GM21423 (cell line): ENCODE results near the gene PHGDH.

ENCODE experiments used
- ATAC-seq: cut with Tn5 transposase; IDR thresholded peaks from one replicate; pipeline ENCODE4 v1.9.1; 2021; ENCODE audit warnings: mild to moderate bottlenecking, moderate library complexity; ENCODE audit not compliant: unreplicated experiment

Gene PHGDH

GRCh38 chr1:119711804-119712341, at the start of gene PHGDH:
PHGDH (plus strand) TSS chr1:119711934; CDS start chr1:119712023, 89 bp downstream.
- ATAC-seq = no peak

GRCh38 chr1:119662034-119662437, 49.7 kb upstream of the PHGDH start:
- peak; percentile 65 for ATAC-seq

DNA sequence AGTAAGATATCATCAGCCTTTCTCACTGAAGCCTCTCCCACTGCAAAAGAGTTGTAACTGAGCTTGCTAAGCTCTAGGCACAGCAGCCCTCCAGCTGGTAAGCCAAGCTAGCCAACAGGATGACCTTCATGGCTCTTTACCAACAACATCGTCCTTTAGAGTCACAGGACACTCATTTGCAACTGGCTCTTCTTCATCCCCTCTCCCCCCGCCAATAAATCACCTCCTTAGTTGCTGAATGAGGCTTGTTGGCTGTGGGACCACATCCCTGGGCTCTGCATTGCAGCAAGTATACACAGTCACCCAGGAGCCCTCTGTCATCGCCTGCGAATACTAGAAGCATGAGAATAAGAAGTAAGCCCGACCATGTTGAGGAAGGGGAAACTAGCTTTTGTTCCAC, 47.7 kb upstream of the PHGDH start:
- no peak for ATAC-seq

- no peak for ATAC-seq
These were observed 44.6 kb upstream of the PHGDH start for GRCh38 chr1:119667173-119667572.

GRCh38 chr1:119670898-119671297, 40.8 kb upstream of the PHGDH start:
- no peak for ATAC-seq

DNA sequence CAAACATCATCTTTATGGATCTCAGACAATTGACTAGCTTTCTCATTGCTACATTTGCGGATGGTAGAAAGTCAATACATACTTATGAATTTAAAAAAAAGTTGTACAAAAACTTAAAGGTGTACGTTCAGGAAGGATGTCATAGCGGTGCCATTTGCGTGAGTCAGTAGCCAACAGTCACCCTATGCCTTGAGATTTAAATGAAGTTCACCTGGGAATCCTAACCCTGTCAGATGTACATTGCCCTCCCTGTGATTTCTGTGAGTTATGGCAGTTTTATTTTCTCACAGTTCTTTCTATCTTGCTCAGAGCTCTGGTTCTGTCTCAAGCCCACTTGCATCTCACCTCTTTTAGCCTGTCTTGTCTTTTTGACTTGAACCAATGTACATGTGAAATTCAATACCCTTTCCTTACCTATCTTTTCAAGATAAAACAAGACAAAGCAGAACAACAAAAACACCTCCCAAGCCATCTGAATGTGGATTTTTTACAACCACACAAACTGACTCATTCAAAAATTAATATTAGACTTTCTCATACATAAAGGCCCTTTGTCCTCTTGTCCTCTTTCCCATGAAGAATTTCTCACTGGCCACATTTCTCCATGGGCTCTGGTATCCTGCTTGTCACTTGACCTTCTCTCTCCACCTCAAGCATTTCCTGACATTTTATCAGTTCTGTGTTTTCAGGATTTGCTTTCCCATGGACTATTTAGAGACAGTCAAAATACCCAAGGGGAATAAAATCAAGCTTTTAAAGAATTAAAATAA, 38.4 kb upstream of the PHGDH start:
- ATAC-seq = no peak

DNA sequence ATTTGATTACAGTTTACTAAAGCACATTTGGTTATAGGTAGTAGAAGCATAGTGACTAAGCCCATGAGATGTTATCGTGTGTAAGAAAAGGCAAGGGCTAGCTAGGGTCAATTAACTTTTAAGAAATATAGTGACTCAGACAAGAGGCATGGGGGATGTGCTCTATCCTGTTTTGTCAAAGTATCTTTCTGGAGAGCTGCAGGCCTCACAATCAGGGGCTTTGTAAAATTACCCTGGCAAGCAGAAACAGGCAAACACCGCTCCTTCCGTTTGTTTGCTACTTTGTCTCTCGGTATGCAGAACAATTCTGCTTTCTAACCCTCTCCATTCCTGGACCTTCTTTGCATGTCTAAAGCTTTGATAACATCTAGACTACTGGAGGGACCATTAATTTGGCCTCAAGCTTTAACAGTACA, 37.6 kb upstream of the PHGDH start:
- ATAC-seq = no peak

GRCh38 chr1:119674835-119675289, 36.9 kb upstream of the PHGDH start:
- ATAC-seq = no peak

GRCh38 chr1:119675349-119676345, 36.1 kb upstream of the PHGDH start:
- peak; percentile 60 for ATAC-seq

DNA sequence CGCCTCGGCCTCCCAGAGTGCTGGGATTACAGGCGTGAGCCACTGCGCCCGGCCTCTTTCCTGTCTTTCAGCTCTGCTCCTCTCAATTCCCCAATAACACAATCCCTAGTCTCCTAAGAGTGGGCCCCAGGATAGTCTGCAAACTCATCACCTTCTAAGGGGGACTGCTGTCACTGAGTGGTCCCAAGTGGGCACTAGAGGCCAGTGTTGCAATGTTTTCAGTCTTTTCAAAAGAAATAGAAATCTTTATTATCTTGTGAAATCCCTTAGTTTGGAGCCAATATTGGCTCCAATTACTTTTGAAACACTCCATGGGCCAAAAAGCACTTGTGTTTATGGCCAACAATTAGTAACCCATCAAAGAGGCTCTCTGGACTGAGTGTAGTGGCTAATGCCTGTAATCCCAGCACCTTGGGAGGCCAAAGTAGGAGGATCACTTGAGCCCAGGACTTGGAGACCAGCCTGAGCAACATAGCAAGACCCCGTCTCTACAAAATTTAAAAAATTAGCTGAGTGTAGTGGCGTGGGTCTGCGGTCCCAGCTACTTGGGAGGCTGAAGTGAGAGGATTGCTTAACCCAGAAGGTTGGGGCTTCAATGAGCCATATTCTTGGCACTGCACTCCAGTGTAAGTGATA, 35.0 kb upstream of the PHGDH start:
- ATAC-seq = no peak

GRCh38 chr1:119679223-119679622, 32.5 kb upstream of the PHGDH start:
- no peak for ATAC-seq

- ATAC-seq = no peak
These were observed 31.5 kb upstream of the PHGDH start for GRCh38 chr1:119680193-119680592.

DNA sequence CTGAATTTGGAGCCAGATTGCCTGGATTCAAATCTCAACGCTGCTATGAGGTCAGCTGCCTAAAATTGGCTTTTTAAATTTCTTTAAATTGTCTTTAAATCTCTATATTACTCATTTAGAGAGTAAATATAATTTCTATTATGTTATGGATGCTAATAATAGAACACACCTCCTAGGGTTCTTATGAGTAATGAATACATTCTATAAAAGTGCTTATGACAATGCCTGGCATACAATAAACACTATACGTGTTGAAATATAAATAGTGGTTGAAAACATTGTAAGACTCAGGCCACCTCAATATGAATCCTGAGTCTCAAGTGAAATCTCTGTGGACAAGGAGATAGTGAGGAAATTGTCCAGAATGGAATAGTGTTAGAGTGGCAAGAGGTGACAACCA, 31.0 kb upstream of the PHGDH start:
- no peak for ATAC-seq

- no peak for ATAC-seq
These were observed 30.2 kb upstream of the PHGDH start for GRCh38 chr1:119681560-119681959.

DNA sequence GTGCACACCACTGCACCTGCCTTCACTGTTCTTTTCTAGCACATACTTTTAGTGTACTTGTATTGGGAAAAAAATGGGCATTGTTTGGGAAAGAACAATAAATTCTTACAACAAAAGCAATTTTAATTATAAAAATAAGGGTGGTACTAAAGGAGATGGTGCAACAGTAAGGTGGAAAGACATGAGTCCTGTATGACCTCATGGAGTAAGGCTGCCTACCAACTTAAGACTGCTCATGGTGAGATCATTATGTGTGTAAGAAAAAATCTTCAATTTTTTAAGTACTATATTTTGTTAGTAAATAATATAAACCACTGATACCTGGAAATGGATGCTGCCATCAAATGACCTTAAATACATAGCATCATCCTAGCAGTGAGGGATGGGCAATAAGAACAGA, 29.6 kb upstream of the PHGDH start:
- ATAC-seq = no peak

- ATAC-seq = no peak
These were observed 27.8 kb upstream of the PHGDH start for GRCh38 chr1:119683893-119684292.

DNA sequence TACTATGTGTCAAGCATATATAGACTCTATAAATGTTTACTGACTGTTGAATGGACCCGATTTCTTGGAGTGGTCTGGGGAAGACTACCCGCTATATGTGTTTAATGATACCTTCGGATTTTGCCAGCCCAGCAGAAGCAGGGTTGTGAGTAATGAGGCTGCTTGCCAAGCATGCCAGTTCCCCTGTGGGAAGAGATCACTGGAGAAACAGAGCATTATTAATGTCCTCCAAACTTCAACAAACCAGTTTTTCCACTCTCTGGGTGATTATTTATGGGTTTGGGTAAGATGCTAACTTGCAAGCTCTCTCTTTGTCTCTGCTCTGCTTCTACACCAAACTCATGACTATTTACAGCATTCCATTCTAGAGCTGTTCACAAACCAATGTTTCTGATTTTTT, 25.1 kb upstream of the PHGDH start:
- ATAC-seq = no peak

DNA sequence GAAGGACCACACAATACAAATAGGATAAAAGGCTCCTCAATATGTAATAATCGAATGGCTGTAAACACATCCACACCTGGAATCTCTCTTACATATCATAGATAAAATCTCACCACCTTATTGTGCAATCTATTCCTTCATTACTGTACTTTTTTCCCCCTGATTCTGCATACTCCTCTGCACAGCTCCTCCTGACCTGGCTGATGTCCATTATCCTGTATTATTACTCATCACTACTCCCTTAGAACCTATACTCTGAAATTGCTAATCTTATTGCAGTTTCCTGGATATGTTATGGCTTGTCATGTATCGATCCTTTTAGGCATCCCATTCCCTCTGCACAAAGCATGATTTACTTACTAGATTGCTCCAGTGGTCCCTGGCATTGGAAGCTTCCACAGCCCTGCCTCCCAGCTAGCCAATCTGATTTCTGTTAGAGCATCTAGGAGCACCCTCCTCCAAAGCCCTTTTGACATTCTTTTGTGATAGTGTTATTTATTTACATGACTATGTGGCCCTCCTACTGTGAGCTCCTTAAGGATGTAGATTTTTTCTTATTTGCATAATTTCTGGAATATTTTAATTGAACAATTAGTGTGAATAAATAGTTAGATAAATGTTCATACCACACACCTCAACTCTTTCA, 24.2 kb upstream of the PHGDH start:
- ATAC-seq = no peak

- ATAC-seq = no peak
These were observed 22.9 kb upstream of the PHGDH start for GRCh38 chr1:119688810-119689209.

GRCh38 chr1:119689511-119689910, 22.2 kb upstream of the PHGDH start:
- ATAC-seq = no peak
